Fibroblast of pulmonary artery (primary cell): ENCODE data around the gene DST.
A peak's percentile ranks its signal among the peaks of the same experiment; 100 is the strongest.

Source experiments
- DNase-seq: peaks from one replicate; pipeline ENCODE4 v3.0.0-alpha.2; 2010; ENCODE audit warnings: low read depth
- H3K4me3 ChIP-seq: replicated peaks from 2 replicates; pipeline ENCODE4 v1.5.1; 2011; ENCODE audit warnings: low read depth, mild to moderate bottlenecking, control low read depth, low read length, moderate library complexity
- TF ChIP-seq, protein P1 (sequence below): IDR thresholded peaks from 2 replicates; pipeline ENCODE4 v1.5.1; 2011; ENCODE audit warnings: mild to moderate bottlenecking, control low read depth, low read length, inconsistent platforms; ENCODE audit errors: missing control alignments

Gene DST

DNA sequence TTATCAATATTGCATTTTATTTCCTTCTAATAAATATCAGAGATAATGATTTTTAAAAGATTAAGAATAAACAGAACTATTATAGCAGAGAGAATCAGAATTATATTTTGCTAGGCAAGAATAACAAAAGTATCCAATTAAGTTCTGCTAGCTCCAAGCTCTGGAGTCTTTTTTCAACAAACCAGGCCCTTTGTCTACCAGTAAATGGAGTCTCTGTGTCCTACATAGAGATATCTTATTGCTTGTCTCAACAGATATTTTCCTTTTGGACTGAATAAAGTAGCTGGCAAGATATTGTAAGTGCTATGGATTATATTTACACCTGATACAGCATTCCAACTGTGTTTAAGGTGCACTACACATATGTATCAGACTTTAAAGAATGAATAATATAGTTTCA lies 107.1 kb downstream of the DST start:
- TF ChIP-seq, protein P1, sequence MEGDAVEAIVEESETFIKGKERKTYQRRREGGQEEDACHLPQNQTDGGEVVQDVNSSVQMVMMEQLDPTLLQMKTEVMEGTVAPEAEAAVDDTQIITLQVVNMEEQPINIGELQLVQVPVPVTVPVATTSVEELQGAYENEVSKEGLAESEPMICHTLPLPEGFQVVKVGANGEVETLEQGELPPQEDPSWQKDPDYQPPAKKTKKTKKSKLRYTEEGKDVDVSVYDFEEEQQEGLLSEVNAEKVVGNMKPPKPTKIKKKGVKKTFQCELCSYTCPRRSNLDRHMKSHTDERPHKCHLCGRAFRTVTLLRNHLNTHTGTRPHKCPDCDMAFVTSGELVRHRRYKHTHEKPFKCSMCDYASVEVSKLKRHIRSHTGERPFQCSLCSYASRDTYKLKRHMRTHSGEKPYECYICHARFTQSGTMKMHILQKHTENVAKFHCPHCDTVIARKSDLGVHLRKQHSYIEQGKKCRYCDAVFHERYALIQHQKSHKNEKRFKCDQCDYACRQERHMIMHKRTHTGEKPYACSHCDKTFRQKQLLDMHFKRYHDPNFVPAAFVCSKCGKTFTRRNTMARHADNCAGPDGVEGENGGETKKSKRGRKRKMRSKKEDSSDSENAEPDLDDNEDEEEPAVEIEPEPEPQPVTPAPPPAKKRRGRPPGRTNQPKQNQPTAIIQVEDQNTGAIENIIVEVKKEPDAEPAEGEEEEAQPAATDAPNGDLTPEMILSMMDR = no peak
- no peak for DNase-seq
- H3K4me3 ChIP-seq = no peak overlapping the region

DNA sequence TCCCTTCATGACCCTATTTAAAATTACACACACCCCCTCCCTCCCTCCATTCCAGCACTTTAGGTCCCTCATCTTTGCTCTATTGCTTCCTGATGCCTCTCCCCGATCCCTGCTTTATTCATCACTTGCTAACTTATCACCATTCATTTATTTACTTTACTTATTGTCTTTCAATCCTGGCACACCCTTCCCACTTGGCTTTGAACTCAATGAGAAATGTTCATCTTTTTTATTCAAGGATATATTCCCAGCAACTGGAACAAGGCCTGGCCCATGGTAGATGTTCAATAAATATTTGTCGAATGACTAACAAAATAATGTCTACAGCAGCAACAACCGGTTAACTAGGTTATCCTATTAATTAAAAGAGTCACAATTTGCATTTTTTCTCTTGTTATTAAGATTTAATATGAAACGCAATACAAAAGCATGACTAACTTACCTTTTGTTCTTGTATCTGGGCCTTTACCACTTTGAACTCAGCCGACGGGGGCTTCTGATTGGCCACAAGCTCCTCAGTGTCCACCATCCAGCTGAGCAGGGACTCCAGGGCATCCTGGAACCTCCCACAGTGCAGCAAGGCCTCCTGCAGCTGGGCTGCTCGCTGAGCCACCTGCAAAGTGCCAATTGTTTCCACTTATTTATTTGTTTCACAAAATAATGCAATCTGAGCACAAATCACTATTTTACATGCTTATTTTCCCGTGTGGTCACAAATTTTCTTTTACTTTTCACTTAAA lies 107.8 kb downstream of the DST start:
- H3K4me3 ChIP-seq = no peak overlapping the region
- no peak for DNase-seq
- TF ChIP-seq, protein P1 = no peak

DNA sequence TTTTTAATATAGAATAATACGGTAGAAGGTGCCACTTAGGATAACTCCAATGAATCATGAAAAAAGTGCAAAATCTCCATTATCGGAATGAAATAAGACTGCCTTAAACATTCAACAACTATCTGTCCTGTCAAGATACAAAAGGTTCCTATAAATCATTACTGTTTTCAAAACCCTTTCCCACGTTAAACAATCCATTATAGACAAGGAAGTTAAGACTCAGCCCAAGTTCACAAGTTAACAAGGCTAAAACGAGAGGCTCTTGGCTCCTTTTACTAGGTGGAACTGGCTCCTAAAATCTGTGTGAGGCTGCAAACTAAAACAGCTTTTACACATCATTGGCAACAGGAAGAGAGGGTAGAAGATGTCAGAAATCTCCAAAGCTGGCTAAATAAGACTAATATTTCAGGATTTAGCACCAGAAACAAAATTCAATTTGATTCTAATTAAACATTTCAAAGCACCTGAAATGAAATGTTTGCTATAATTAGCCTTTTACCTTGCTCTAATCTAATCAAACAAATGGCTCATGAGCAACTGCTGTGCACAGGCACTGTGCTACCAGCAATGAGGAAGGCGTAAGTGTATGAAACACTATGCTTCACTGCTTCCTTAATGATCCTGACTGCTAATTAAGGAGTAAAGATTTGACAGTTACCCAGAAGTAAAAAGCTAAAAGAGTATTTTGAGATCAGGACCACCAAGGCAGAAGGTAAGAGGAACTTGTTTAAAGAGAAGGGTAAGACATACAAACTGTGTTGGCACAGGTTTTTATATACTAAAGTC lies 109.7 kb downstream of the DST start:
- no peak for DNase-seq
- no peak overlapping the region for H3K4me3 ChIP-seq
- TF ChIP-seq, protein P1 = no peak

DNA sequence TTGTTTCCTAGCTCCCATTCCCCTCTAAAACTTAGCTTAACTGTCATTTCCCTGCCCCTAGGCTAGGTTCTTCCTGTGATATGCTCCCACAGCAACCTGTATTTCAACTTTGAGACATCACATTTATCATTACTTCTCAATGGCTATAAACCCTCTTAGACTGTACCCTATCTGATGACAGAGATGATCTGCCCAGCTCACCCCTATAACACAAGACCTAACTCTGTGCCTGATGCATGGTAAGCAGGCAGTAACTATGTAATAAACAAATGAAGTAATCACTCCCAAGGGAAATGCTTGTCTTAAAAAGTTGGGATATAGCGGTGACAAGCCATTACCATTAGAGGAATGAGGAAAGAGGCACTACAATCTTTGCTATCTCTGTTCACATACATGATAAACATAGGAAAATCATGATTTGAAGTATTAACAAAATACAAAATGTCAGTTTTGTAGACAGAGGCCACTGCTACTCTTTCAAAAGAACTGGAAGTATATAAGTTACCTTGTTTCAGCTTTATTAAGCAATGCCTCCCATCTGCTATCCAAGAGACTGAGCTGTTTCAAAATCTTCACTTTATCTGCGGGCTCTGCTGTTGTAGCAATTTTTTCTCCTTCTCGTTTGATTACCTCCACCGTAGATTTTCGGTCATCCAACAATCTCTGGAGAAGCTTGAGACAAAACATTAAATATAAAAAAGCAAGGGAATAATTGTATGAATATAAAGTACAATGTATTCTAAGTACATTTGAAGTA lies 110.7 kb downstream of the DST start:
- TF ChIP-seq, protein P1 = no peak
- H3K4me3 ChIP-seq = no peak overlapping the region
- DNase-seq = no peak

DNA sequence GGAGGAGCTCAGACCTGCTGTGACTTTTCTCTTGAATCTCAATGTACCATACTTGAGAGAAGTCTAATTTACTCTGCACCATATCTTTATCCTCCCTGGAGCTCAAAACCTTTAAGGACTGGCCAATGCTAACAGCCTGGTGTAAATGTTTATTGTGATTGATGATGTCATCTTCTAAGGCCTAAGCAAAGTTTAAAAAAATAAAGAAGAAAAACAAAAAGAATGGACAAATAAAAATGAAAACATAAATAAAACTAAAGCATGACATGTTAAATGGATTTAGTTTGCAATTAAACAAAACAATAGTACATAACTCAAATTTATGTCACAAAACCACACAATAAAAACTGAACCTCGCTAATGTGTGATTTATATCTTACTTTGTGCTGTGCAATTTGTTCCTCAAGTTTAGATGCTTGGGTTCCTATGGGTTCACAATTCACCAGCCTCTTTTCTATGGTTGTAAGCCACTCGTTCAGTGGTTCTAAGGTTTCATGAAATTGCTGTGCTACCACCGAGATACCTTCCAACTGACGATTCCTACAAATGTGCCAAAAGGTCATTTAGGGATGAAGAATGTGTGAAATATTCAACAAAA lies 113.0 kb downstream of the DST start:
- DNase-seq = no peak
- TF ChIP-seq, protein P1 = no peak
- H3K4me3 ChIP-seq = no peak overlapping the region

DNA sequence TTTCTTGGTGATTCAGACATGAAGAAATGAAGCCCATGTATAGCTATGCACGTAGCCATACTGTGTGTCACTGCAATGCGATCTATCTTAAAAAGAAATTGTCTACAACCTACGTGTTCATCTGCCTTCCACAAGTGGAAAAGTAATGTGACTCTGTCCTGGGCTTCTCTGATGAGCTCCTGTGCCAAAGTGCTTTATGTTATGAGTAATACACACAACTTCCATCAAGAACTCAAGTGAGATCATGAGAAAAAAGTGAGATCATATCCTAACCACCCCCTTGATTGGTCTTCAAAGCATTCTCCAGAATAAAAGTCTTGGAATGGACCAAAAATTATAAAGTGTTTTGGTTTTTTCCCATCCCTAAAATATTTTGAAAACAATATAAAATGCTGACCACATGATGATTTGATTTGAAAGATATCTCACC lies 114.3 kb downstream of the DST start:
- TF ChIP-seq, protein P1 = no peak
- DNase-seq = peak; percentile 84
- no peak overlapping the region for H3K4me3 ChIP-seq
